RWPE2 (cell line): ENCODE measurements around the gene CLSTN2.

Source experiments
- ATAC-seq: fragments of 200-7000 bp; cut with Tn5 transposase; 3 replicates; pipeline ENCODE4 v1.9.1; 2021; ENCODE audit warnings: low read depth
- DNase-seq: peaks from one replicate; pipeline ENCODE4 v3.0.0-alpha.2; 2020; ENCODE audit warnings: low spot score
- H3K27ac ChIP-seq: fragments of 450-650 bp; 2 replicates; pipeline ENCODE4 v1.5.1; 2017; ENCODE audit warnings: mild to moderate bottlenecking; ENCODE audit not compliant: poor library complexity, severe bottlenecking
- H3K27me3 ChIP-seq: fragments of 250-450 bp; sonication (Bioruptor Pico); 2 replicates; pipeline ENCODE4 v1.5.1; 2021; ENCODE audit warnings: mild to moderate bottlenecking, moderate library complexity; ENCODE audit not compliant: insufficient read depth, poor library complexity, severe bottlenecking
- H3K36me3 ChIP-seq: fragments of 250-450 bp; sonication (Bioruptor Pico); 2 replicates; pipeline ENCODE4 v1.5.1; 2020; ENCODE audit warnings: low read depth, mild to moderate bottlenecking, moderate library complexity
- H3K4me1 ChIP-seq: fragments of 250-450 bp; sonication (Bioruptor Pico); 2 replicates; pipeline ENCODE4 v1.5.1; 2021; ENCODE audit warnings: mild to moderate bottlenecking, moderate library complexity; ENCODE audit not compliant: insufficient read depth, poor library complexity, severe bottlenecking
- H3K4me3 ChIP-seq: fragments of 250-450 bp; sonication (Bioruptor Pico); 2 replicates; pipeline ENCODE4 v1.5.1; 2021; ENCODE audit warnings: mild to moderate bottlenecking, moderate library complexity; ENCODE audit not compliant: severe bottlenecking
- H3K9me3 ChIP-seq: fragments of 250-450 bp; sonication (Bioruptor Pico); 2 replicates; pipeline ENCODE4 v1.5.1; 2021; ENCODE audit warnings: mild to moderate bottlenecking, moderate library complexity; ENCODE audit not compliant: severe bottlenecking
- CTCF ChIP-seq: fragments of 450-650 bp; IDR thresholded peaks from one replicate; pipeline ENCODE4 v1.5.1; 2017; ENCODE audit warnings: mild to moderate bottlenecking, moderate library complexity; ENCODE audit not compliant: poor library complexity, severe bottlenecking

CLSTN2 gene

GRCh38 chr3:140494970-140495369 lies 560.0 kb downstream of the CLSTN2 start:
- no peak for ATAC-seq
- no peak for TF ChIP-seq CTCF
- DNase-seq, result no peak
- no peaks in the 10 kb centered on the region for H3K27me3 ChIP-seq
- no peaks in the 10 kb centered on the region for H3K9me3 ChIP-seq
- no peak overlapping the region for H3K27ac ChIP-seq
- H3K36me3 ChIP-seq, result no peaks in the 10 kb centered on the region
- H3K4me3 ChIP-seq, result no peak overlapping the region
- no peaks in the 10 kb centered on the region for H3K4me1 ChIP-seq

GRCh38 chr3:140497331-140497730 lies 562.3 kb downstream of the CLSTN2 start:
- ATAC-seq, result no peak
- no peak for DNase-seq
- Histone ChIP-seq H3K9me3 (no peaks in the 10 kb centered on the region), H3K27ac (no peak overlapping the region), H3K27me3 (no peaks in the 10 kb centered on the region), H3K36me3 (no peaks in the 10 kb centered on the region), H3K4me3 (no peak overlapping the region), H3K4me1 (no peaks in the 10 kb centered on the region)
- TF ChIP-seq CTCF, result no peak

GRCh38 chr3:140499114-140499757 lies 564.3 kb downstream of the CLSTN2 start:
- DNase-seq (no peak), ATAC-seq (peak; percentile 53; the same call in 2 of the 3 replicates)
- Histone ChIP-seq H3K36me3 (no peaks in the 10 kb centered on the region), H3K27ac (no peak overlapping the region), H3K27me3 (no peaks in the 10 kb centered on the region), H3K9me3 (no peaks in the 10 kb centered on the region), H3K4me3 (no peak overlapping the region), H3K4me1 (no peaks in the 10 kb centered on the region)
- peak; percentile 64 for TF ChIP-seq CTCF

- no peaks in the 10 kb centered on the region for H3K27me3 ChIP-seq
- ATAC-seq, result no peak
- H3K36me3 ChIP-seq, result no peaks in the 10 kb centered on the region
- TF ChIP-seq CTCF, result no peak
- no peak for DNase-seq
- no peak overlapping the region for H3K4me3 ChIP-seq
- H3K4me1 ChIP-seq, result no peaks in the 10 kb centered on the region
- no peak overlapping the region for H3K27ac ChIP-seq
- H3K9me3 ChIP-seq, result no peaks in the 10 kb centered on the region
These were observed 565.5 kb downstream of the CLSTN2 start for GRCh38 chr3:140500473-140500872.

- TF ChIP-seq CTCF, result no peak
- no peak overlapping the region for H3K4me3 ChIP-seq
- H3K36me3 ChIP-seq, result no peaks in the 10 kb centered on the region
- DNase-seq (no peak), ATAC-seq (no peak; the same call in 2 of the 3 replicates)
- H3K9me3 ChIP-seq, result no peaks in the 10 kb centered on the region
- H3K4me1 ChIP-seq, result no peaks in the 10 kb centered on the region
- H3K27ac ChIP-seq, result no peak overlapping the region
- no peaks in the 10 kb centered on the region for H3K27me3 ChIP-seq
These were observed 566.2 kb downstream of the CLSTN2 start for GRCh38 chr3:140501061-140501769.
